Upper lobe of left lung (tissue), 4 donors: ENCODE data around the gene SAMD4A.

Experiments
- EP300 ChIP-seq, 4 donors: sonication (generic); formaldehyde crosslinking; IDR thresholded peaks; one replicate each; pipeline ENCODE4 v1.5.1; 2017; ENCODE audit warnings: antibody characterized with exemption in 4 of 4, control low read depth in 2 of 4
- POLR2A ChIP-seq, 4 donors: fragments of 450-650 bp; IDR thresholded peaks; one replicate each; pipeline ENCODE4 v1.5.1; 2016 to 2017; ENCODE audit warnings: antibody characterized with exemption in 4 of 4, mild to moderate bottlenecking in 2 of 4
- TF ChIP-seq, protein P1 (sequence below), 6 experiments: fragments of 450-650 bp in 4 of 6; fragments of 200-600 bp in 2 of 6; sonication (generic) in 2 of 6; IDR thresholded peaks; one replicate each; pipeline ENCODE4 v1.5.1; 2016 to 2019; ENCODE audit warnings: antibody characterized with exemption in 6 of 6

DNA sequence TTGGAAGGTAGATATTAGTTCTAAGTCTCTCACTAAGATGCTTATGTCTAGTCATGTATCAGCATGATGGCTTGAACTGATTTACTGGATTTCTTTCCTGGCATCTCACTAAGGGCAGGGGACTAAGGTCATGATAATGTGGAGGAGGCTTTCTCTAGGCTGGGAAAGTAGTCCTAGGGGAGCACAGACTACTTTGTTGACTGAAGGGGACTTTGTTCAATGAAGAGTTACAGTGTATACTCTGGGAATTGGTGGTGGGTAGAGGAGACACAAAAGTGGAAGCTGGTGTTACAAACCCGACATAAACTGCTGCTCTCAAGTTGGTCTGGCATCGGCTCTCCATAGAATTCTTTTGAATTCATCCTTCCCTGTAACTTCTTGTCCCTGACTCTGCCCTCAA is 75.2 kb downstream of the SAMD4A start:
- TF ChIP-seq, protein P1, sequence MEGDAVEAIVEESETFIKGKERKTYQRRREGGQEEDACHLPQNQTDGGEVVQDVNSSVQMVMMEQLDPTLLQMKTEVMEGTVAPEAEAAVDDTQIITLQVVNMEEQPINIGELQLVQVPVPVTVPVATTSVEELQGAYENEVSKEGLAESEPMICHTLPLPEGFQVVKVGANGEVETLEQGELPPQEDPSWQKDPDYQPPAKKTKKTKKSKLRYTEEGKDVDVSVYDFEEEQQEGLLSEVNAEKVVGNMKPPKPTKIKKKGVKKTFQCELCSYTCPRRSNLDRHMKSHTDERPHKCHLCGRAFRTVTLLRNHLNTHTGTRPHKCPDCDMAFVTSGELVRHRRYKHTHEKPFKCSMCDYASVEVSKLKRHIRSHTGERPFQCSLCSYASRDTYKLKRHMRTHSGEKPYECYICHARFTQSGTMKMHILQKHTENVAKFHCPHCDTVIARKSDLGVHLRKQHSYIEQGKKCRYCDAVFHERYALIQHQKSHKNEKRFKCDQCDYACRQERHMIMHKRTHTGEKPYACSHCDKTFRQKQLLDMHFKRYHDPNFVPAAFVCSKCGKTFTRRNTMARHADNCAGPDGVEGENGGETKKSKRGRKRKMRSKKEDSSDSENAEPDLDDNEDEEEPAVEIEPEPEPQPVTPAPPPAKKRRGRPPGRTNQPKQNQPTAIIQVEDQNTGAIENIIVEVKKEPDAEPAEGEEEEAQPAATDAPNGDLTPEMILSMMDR (IDR thresholded peaks at IDR 0.05), result no peak
- TF ChIP-seq EP300 (IDR thresholded peaks at IDR 0.05) (no peak), POLR2A (IDR thresholded peaks at IDR 0.05) (no peak)
